Nasal cavity respiratory epithelium epithelial cell of viscerocranial mucosa (primary cell): ENCODE data around the gene C9orf78. TPM values are rescaled to one million over a fixed set of nuclear protein-coding genes. Genes with fewer than 3 reads are reported as not detected.

Source experiments
- total RNA-seq: library from RNA; depleted of rRNA; stranded (reverse); fragments of >200 nt; gene quantifications from 2 replicates; pipeline ENCODE4 v1.2.3, GENCODE V29; 2014

The C9orf78 gene, protein sequence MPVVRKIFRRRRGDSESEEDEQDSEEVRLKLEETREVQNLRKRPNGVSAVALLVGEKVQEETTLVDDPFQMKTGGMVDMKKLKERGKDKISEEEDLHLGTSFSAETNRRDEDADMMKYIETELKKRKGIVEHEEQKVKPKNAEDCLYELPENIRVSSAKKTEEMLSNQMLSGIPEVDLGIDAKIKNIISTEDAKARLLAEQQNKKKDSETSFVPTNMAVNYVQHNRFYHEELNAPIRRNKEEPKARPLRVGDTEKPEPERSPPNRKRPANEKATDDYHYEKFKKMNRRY
- 54.5 and 73.5 TPM in 2 replicates for total RNA-seq

GRCh38 chr9:129835128-129835859 is at the start of gene C9orf78, which contains the start of gene USP20:
C9orf78 (minus strand) TSS chr9:129835275; CDS start chr9:129835221, 54 bp downstream.
USP20 (plus strand) TSS chr9:129835458; CDS start chr9:129852556, 17,098 bp downstream.

DNA sequence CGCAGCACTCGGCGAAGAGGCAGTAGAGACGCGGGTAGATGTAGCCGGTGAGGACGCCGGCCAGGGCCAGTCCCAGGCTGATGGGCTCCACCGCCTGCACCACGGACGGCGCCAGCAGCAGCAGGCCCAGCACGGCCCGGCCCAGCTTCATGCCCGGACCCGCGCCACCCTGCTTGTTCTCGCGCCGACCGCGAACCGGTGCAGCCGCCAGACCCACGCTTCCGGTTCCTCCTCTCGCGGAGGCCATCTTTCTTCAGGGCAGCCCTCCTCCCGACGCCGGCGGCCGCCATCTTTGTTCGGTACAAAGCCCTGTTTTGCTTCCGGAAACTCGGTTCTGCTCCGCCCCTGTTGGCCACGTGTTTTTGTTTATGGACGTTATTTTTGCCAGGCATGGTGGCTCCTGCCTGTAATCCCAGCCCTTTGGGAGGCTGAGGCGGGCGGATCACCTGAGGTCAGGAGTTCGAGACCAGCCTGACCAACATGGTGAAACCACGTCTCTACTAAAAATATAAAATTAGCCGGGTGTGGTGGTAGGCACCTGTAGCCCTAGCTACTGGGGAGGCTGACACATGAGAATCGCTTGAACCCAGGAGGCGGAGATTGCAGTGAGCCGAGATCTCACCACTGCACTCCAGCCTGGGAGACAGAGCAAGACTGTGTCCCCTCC is 11.0 kb downstream of the C9orf78 start, which contains the start of gene TOR1A:
TOR1A (minus strand) TSS at position 202 of the 667 bp plus-strand sequence; CDS start at position 151, 51 bp downstream.

DNA sequence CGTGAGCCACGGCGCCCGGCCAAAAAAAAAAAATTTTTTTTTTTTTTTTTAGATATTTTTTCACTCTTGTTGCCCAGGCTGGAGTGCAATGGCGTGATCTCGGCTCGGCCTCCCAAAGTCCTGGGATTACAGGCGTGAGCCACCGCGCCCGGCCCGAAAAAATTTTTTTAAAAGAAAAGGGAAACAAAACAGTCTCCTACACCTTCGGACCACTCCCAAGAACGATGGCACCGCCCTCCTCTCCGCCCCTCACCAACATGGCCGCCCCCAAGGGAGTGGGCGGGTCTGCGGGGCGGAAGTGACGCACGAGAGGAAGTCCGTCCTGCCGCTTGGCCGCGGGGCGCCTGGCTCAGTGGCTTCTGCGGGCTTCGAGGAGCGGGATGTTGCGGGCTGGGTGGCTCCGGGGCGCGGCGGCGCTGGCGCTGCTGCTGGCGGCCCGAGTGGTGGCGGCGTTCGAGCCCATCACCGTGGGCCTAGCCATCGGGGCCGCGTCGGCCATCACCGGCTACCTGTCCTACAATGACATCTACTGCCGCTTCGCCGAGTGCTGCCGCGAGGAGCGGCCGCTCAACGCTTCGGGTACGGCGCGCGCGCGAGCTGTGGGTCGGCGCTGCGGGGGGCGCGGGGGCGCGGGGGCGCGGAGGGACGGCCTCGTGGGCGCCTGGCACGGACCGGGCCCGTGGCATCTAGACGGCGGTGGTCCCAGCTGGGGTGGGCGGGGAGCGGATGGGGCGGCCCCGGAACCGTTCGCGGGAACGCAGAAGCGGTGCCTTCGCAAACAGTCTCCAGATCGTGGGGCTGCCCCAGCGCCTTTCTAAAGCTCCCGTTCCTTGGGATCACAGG is 32.0 kb downstream of the C9orf78 start, which contains the start of gene TOR1B:
TOR1B (plus strand) TSS at position 352 of the 843 bp plus-strand sequence; CDS start at position 381, 29 bp downstream.

Other genes starting within 250 kb of the C9orf78 start
- not detected in 2 replicates for gene C9orf50, start 214.2 kb downstream of the C9orf78 start, total RNA-seq
- gene NTMT1, start 209.1 kb downstream of the C9orf78 start, total RNA-seq = 28.9 and 34.2 TPM in 2 replicates
- gene ASB6, start 193.1 kb downstream of the C9orf78 start, total RNA-seq = 11.3 and 19.8 TPM in 2 replicates
- under 0.01 and 0.14 TPM in 2 replicates for gene PRRX2, start 169.6 kb downstream of the C9orf78 start, total RNA-seq
- gene PTGES, start 82.2 kb downstream of the C9orf78 start, total RNA-seq = 7.2 and 11.0 TPM in 2 replicates
- gene TOR1B, start 32.1 kb downstream of the C9orf78 start, total RNA-seq = 29.0 and 30.5 TPM in 2 replicates
- gene TOR1A, start 11.1 kb downstream of the C9orf78 start, total RNA-seq = 19.5 and 36.1 TPM in 2 replicates
- 9.6 and 13.4 TPM in 2 replicates for gene USP20, start 183 bp upstream of the C9orf78 start, total RNA-seq
- gene FNBP1, start 207.9 kb upstream of the C9orf78 start, total RNA-seq = 10.3 and 23.6 TPM in 2 replicates
- 26.7 and 78.1 TPM in 2 replicates for gene GPR107, start 218.6 kb upstream of the C9orf78 start, total RNA-seq